ENCODE results near the gene ADAMTSL1. TPM values are rescaled to one million over a fixed set of nuclear protein-coding genes. Genes with fewer than 3 reads are reported as not detected.
A peak's percentile ranks its signal among the peaks of the same experiment; 100 is the strongest.

Gene ADAMTSL1
- not detected for total RNA-seq

GRCh38 chr9:18473652-18474279 lies at the start of gene ADAMTSL1:
Gene ADAMTSL1, plus strand, starts transcription at chr9:18474153. Its CDS starts 80 bp downstream, at chr9:18474233.
- H3K9me3 Mint-ChIP-seq (ENCODE audit: low read depth) = no peaks in the 10 kb centered on the region
- intact Hi-C loops (cut with DNase I, micrococcal nuclease) = no loop called here
- POLR2A ChIA-PET = no interaction called here

GRCh38 chr9:18427691-18428090 lies 46.3 kb upstream of the ADAMTSL1 start:
- CTCF ChIA-PET = interaction anchor here (2.9 kb wide), 1 partner anchor 15 kb away, joined by 14 read pairs; no protein-coding TSS in a partner anchor
- ATAC-seq = no peak
- Mint-ChIP-seq H3K27me3 (peaks cover 2% of the 10 kb centered on the region), H3K9me3 (ENCODE audit: low read depth) (no peaks in the 10 kb centered on the region), H3K4me3 (no peak overlapping the region), H3K4me1 (no peaks in the 10 kb centered on the region), H3K27ac (no peak overlapping the region), H3K36me3 (ENCODE audit: low read depth) (no peaks in the 10 kb centered on the region)
- no peak for DNase-seq
- POLR2A ChIA-PET = no interaction called here
- intact Hi-C loops (cut with DNase I, micrococcal nuclease) = no loop called here

More at GRCh38 chr9:18473652-18474279, at the start of gene ADAMTSL1:
- CTCF ChIA-PET = no interaction called here
- Mint-ChIP-seq H3K36me3 (ENCODE audit: low read depth) (no peaks in the 10 kb centered on the region), H3K4me3 (no peak within 1 kb of the TSS), H3K27ac (no peak within 1 kb of the TSS), H3K4me1 (peaks cover 2% of the 10 kb centered on the region), H3K27me3 (peaks cover 16% of the 10 kb centered on the region)
- ATAC-seq = no peak
- no peak for DNase-seq

GRCh38 chr9:18428661-18429060 lies 45.3 kb upstream of the ADAMTSL1 start:
- Mint-ChIP-seq H3K9me3 (ENCODE audit: low read depth) (no peaks in the 10 kb centered on the region), H3K36me3 (ENCODE audit: low read depth) (no peaks in the 10 kb centered on the region), H3K27me3 (peaks cover 4% of the 10 kb centered on the region), H3K27ac (no peak overlapping the region), H3K4me3 (no peak overlapping the region), H3K4me1 (no peaks in the 10 kb centered on the region)
- ATAC-seq (no peak), DNase-seq (no peak)
- POLR2A ChIA-PET = no interaction called here
- CTCF ChIA-PET = no interaction called here
- intact Hi-C loops (cut with DNase I, micrococcal nuclease) = no loop called here

GRCh38 chr9:18429070-18429469 lies 44.9 kb upstream of the ADAMTSL1 start:
- Mint-ChIP-seq H3K4me3 (no peak overlapping the region), H3K27ac (no peak overlapping the region), H3K9me3 (ENCODE audit: low read depth) (no peaks in the 10 kb centered on the region), H3K27me3 (peaks cover 6% of the 10 kb centered on the region), H3K36me3 (ENCODE audit: low read depth) (no peaks in the 10 kb centered on the region), H3K4me1 (no peaks in the 10 kb centered on the region)
- DNase-seq = no peak
- intact Hi-C loops (cut with DNase I, micrococcal nuclease) = no loop called here
- POLR2A ChIA-PET = no interaction called here
- ATAC-seq = no peak
- CTCF ChIA-PET = no interaction called here

GRCh38 chr9:18433620-18434019 lies 40.3 kb upstream of the ADAMTSL1 start:
- ATAC-seq (no peak), DNase-seq (no peak)
- Mint-ChIP-seq H3K27me3 (peaks cover 25% of the 10 kb centered on the region), H3K9me3 (ENCODE audit: low read depth) (no peaks in the 10 kb centered on the region), H3K36me3 (ENCODE audit: low read depth) (no peaks in the 10 kb centered on the region), H3K4me3 (no peak overlapping the region), H3K27ac (no peak overlapping the region), H3K4me1 (peaks cover 3% of the 10 kb centered on the region)
- intact Hi-C loops (cut with DNase I, micrococcal nuclease) = no loop called here
- POLR2A ChIA-PET = no interaction called here
- CTCF ChIA-PET = interaction anchor here (0.6 to 1.4 kb wide), 3 partner anchors 10 to 242 kb away, joined by 3 to 13 read pairs (median 3); no protein-coding TSS in a partner anchor

- Mint-ChIP-seq H3K9me3 (ENCODE audit: low read depth) (no peaks in the 10 kb centered on the region), H3K27me3 (peaks cover 35% of the 10 kb centered on the region), H3K4me1 (peaks cover 3% of the 10 kb centered on the region), H3K36me3 (ENCODE audit: low read depth) (no peaks in the 10 kb centered on the region), H3K27ac (no peak overlapping the region), H3K4me3 (no peak overlapping the region)
- DNase-seq (no peak), ATAC-seq (no peak)
- intact Hi-C loops (cut with DNase I, micrococcal nuclease) = no loop called here
- ChIA-PET POLR2A (no interaction called here), CTCF (interaction anchor here (0.6 to 1.4 kb wide), 3 partner anchors 12 to 388 kb away, joined by 3 read pairs; no protein-coding TSS in a partner anchor)
Observed at GRCh38 chr9:18437315-18438201, 36.4 kb upstream of the ADAMTSL1 start.

GRCh38 chr9:18438300-18438925 lies 35.5 kb upstream of the ADAMTSL1 start:
- Mint-ChIP-seq H3K36me3 (ENCODE audit: low read depth) (no peaks in the 10 kb centered on the region), H3K27me3 (peaks cover 35% of the 10 kb centered on the region), H3K9me3 (ENCODE audit: low read depth) (no peaks in the 10 kb centered on the region), H3K27ac (no peak overlapping the region), H3K4me3 (no peak overlapping the region), H3K4me1 (peaks cover 3% of the 10 kb centered on the region)
- DNase-seq (no peak), ATAC-seq (no peak)
- intact Hi-C loops (cut with DNase I, micrococcal nuclease) = no loop called here
- CTCF ChIA-PET = interaction anchor here (0.6 to 1.4 kb wide), 3 partner anchors 11 to 388 kb away, joined by 3 read pairs; no protein-coding TSS in a partner anchor
- POLR2A ChIA-PET = no interaction called here

- H3K4me3 Mint-ChIP-seq = no peak overlapping the region
- POLR2A ChIA-PET = no interaction called here
- intact Hi-C loops (cut with DNase I, micrococcal nuclease) = no loop called here
- H3K36me3 Mint-ChIP-seq (ENCODE audit: low read depth) = no peaks in the 10 kb centered on the region
- ATAC-seq (no peak), DNase-seq (no peak)
- H3K27me3 Mint-ChIP-seq = peaks cover 31% of the 10 kb centered on the region
- no peak overlapping the region for H3K27ac Mint-ChIP-seq
- CTCF ChIA-PET = interaction anchor here (1.4 kb wide), 1 partner anchor 10 kb away, joined by 3 read pairs; no protein-coding TSS in a partner anchor
- no peaks in the 10 kb centered on the region for H3K9me3 Mint-ChIP-seq (ENCODE audit: low read depth)
- peaks cover 3% of the 10 kb centered on the region for H3K4me1 Mint-ChIP-seq
Observed at GRCh38 chr9:18438951-18439350, 35.0 kb upstream of the ADAMTSL1 start.

GRCh38 chr9:18441261-18441660 lies 32.7 kb upstream of the ADAMTSL1 start:
- no peak overlapping the region for H3K4me3 Mint-ChIP-seq
- no peaks in the 10 kb centered on the region for H3K36me3 Mint-ChIP-seq (ENCODE audit: low read depth)
- intact Hi-C loops (cut with DNase I, micrococcal nuclease) = loop anchor here in 1 of 2 experiments (5.0 kb wide), 1 partner anchor 914 kb away; no protein-coding TSS in a partner anchor
- ChIA-PET CTCF (interaction anchor here (0.6 to 4.0 kb wide), 6 partner anchors 8 to 187 kb away, joined by 3 to 43 read pairs (median 6); no protein-coding TSS in a partner anchor), POLR2A (no interaction called here)
- no peak overlapping the region for H3K27ac Mint-ChIP-seq
- peaks cover 3% of the 10 kb centered on the region for H3K4me1 Mint-ChIP-seq
- peaks cover 26% of the 10 kb centered on the region for H3K27me3 Mint-ChIP-seq
- no peak for ATAC-seq
- DNase-seq = no peak
- H3K9me3 Mint-ChIP-seq (ENCODE audit: low read depth) = no peaks in the 10 kb centered on the region

GRCh38 chr9:18442629-18443491 lies 31.1 kb upstream of the ADAMTSL1 start:
- CTCF ChIA-PET = interaction anchor here (0.7 to 4.0 kb wide), 15 partner anchors 9 to 527 kb away, joined by 3 to 43 read pairs (median 4); no protein-coding TSS in a partner anchor

More at GRCh38 chr9:18442629-18443491, 31.1 kb upstream of the ADAMTSL1 start:
- DNase-seq (peak; percentile 77), ATAC-seq (peak; percentile 84)
- POLR2A ChIA-PET = no interaction called here
- H3K4me3 Mint-ChIP-seq = no peak overlapping the region
- H3K27me3 Mint-ChIP-seq = peaks cover 19% of the 10 kb centered on the region
- peaks cover 3% of the 10 kb centered on the region for H3K4me1 Mint-ChIP-seq
- H3K27ac Mint-ChIP-seq = no peak overlapping the region
- no peaks in the 10 kb centered on the region for H3K36me3 Mint-ChIP-seq (ENCODE audit: low read depth)
- H3K9me3 Mint-ChIP-seq (ENCODE audit: low read depth) = no peaks in the 10 kb centered on the region
- intact Hi-C loops (cut with DNase I, micrococcal nuclease) = loop anchor here (1.0 to 5.0 kb wide), 3 partner anchors 188 to 916 kb away; no protein-coding TSS in a partner anchor

Data from activated CD4-positive, alpha-beta T cell treated with anti-CD3 and anti-CD28 coated beads for 36 hours (primary cell).